Chondrocyte (in vitro differentiated cells): ENCODE measurements around the gene RASSF5. TPM values are rescaled to one million over a fixed set of nuclear protein-coding genes. Genes with fewer than 3 reads are reported as not detected.

Experiments
- microRNA-seq: library from miRNA; unstranded; fragments of <30 nt; microRNA quantifications from one replicate; pipeline ENCODE4 v1.2.0, GENCODE V29; 2020; ENCODE audit warnings: borderline number of aligned reads
- total RNA-seq: library from RNA; stranded (reverse); gene quantifications from 3 replicates; pipeline ENCODE4 v1.2.1, GENCODE V29; 2021

RASSF5 gene
- total RNA-seq, 1 donor from 2014 or later = 0.27 TPM

Small RNA genes lying within 50 kb of the gene (microRNA-seq; reads per million reads assigned to microRNA genes)
- gene MIR6769B = not detected

Other genes starting within 250 kb of the RASSF5 start
- gene IKBKE, start 37.1 kb upstream of the RASSF5 start, total RNA-seq = 7.7 to 10.5 TPM (median 8.5 TPM) in 3 replicates
- gene EIF2D, start 104.9 kb downstream of the RASSF5 start, total RNA-seq = 33.9 to 50.5 TPM (median 34.7 TPM) in 3 replicates
- gene DYRK3, start 128.0 kb downstream of the RASSF5 start, total RNA-seq = 4.8 to 6.6 TPM (median 5.7 TPM) in 3 replicates
- gene MAPKAPK2, start 177.4 kb downstream of the RASSF5 start, total RNA-seq = 66.6 to 88.0 TPM (median 87.9 TPM) in 3 replicates